ENCODE results near the gene BTF3.
"Not testable (repeated sequence)": the region's sequence is repeated elsewhere in the genome, so short reads cannot be mapped to it uniquely, and the experiment has no call there.

GRCh38 chr5:73456462-73456861 lies 41.8 kb upstream of the BTF3 start:
- TF ChIP-seq CTCF, EP300, POLR2A (IDR thresholded peaks at IDR 0.05): not testable (repeated sequence)

All from upper lobe of left lung (tissue), 4 donors.